ENCODE results near the gene AMIGO2. TPM values are rescaled to one million over a fixed set of nuclear protein-coding genes. Genes with fewer than 3 reads are reported as not detected.
A peak's percentile ranks its signal among the peaks of the same experiment; 100 is the strongest.

Gene AMIGO2
- total and polyA plus RNA-seq, 9 of the 15 experiments (the other 6 are each of a cell fraction or from before 2014, with no cell fraction given) = 2.0 to 8.3 (median 3.8) TPM

GRCh38 chr12:47114481-47114892 is 34.7 kb upstream of the AMIGO2 start (continued):
- TF ChIP-seq NR2C1 (IDR thresholded peaks at IDR 0.05) (no peak), NR2C1 (tag; IDR thresholded peaks at IDR 0.05) (no peak), BRD9 (IDR thresholded peaks at IDR 0.05; ENCODE audit: low read depth, partially characterized antibody) (no peak), HEY1 (CRISPR knock-in tag; IDR thresholded peaks at IDR 0.05; ENCODE audit: borderline replicate concordance) (no peak), HINFP (tag; conservative IDR thresholded peaks at IDR 0.05; ENCODE audit: low read depth) (no peak), ZNF146 (CRISPR knock-in tag; IDR thresholded peaks at IDR 0.05; ENCODE audit: unreplicated experiment) (no peak), CREB3 (tag; conservative IDR thresholded peaks at IDR 0.05; ENCODE audit: low read depth) (peak; percentile 91; the same call in 1 of the 2 replicates), MAFG (tag; conservative IDR thresholded peaks at IDR 0.05) (peak; percentile 70), E2F4 (CRISPR knock-in tag; IDR thresholded peaks at IDR 0.05; ENCODE audit: low read depth) (no peak), CUX1 (CRISPR knock-in tag; IDR thresholded peaks at IDR 0.05) (0 out of 2 replicates have a peak, but pooled peaks have one; percentile 67), LCOR (CRISPR knock-in tag; IDR thresholded peaks at IDR 0.05) (no peak), ZBTB1 (CRISPR knock-in tag; IDR thresholded peaks at IDR 0.05; ENCODE audit: borderline replicate concordance, low read depth) (no peak), ZNF449 (CRISPR knock-in tag; IDR thresholded peaks at IDR 0.05) (0 out of 2 replicates have a peak, but pooled peaks have one; percentile 6), ZBTB43 (CRISPR knock-in tag; IDR thresholded peaks at IDR 0.05) (no peak), CHD1 (IDR thresholded peaks at IDR 0.05; ENCODE audit: low read length) (no peak), FOXJ2 (tag; IDR thresholded peaks at IDR 0.05) (no peak)
